Measurements from ENCODE around the gene C2CD4A. TPM values are rescaled to one million over a fixed set of nuclear protein-coding genes. Genes with fewer than 3 reads are reported as not detected.

Gene C2CD4A
- total and polyA plus RNA-seq, 2 of the 4 experiments (the other 2 are of a cell fraction), result not detected

DNA sequence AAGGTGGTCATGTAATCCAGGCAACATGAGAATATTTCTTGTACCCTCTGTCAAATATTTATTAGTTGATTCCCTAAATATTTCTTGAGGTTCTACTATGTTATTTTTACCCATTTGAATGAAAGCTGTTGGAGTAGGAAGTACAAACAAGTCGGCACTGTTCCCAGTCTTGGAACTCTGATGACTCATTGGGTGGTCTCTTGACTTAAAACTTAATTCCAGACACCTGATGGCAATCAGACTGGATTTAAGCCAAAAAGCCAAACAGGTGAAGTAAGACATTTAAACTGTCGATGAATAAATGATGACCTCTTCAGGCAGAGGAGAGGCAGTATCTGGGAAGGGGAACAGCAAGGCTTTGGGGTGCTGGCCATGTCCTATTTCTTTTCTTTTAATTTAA is 22.8 kb downstream of the C2CD4A start:
- DNase-seq (no peak), ATAC-seq (ENCODE audit: low read depth) (no peak)

More for the DNA sequence above, 22.8 kb downstream of the C2CD4A start:
- Histone ChIP-seq H3K18ac (ENCODE audit: low read depth, low read length) (no peak overlapping the region), H2BK20ac (ENCODE audit: low read depth, low read length) (no peak overlapping the region), H3K23ac (ENCODE audit: low read depth, low read length) (no peak overlapping the region), H3K79me1 (ENCODE audit: low read depth in 1 of 2, low read length in 2 of 2) (no peaks in the 10 kb centered on the region), H3K4ac (ENCODE audit: low read depth, low read length) (no peak overlapping the region), H3K9me1 (ENCODE audit: insufficient read depth, low read length) (no peaks in the 10 kb centered on the region), H3K27ac (ENCODE audit: insufficient read depth, low read length) (no peak overlapping the region), H3K56ac (ENCODE audit: extremely low read depth, insufficient read depth, low read length) (no peak overlapping the region), H3K4me1 (ENCODE audit: control insufficient read depth, insufficient read depth, low read length) (no peaks in the 10 kb centered on the region), H3K27me3 (ENCODE audit: control insufficient read depth, insufficient read depth, low read length) (peaks cover 2% of the 10 kb centered on the region; the same call in 1 of the 2 replicates), H4K91ac (ENCODE audit: insufficient read depth, low read depth, low read length) (no peak overlapping the region), H2AK5ac (ENCODE audit: low read depth, low read length) (no peak overlapping the region), H3K14ac (replicated peaks; ENCODE audit: low read depth, low read length) (no peak overlapping the region), H4K20me1 (ENCODE audit: insufficient read depth, low read length) (no peaks in the 10 kb centered on the region), H2BK120ac (ENCODE audit: low read depth, low read length) (no peak overlapping the region), H2BK15ac (ENCODE audit: low read depth, low read length) (no peak overlapping the region), H4K5ac (ENCODE audit: low read depth, low read length) (no peak overlapping the region), H2BK5ac (ENCODE audit: low read depth, low read length, poor library complexity, severe bottlenecking) (no peak overlapping the region), H3K9me3 (ENCODE audit: control insufficient read depth, insufficient read depth, low read length) (no peaks in the 10 kb centered on the region), H3K9ac (ENCODE audit: low read depth, low read length) (no peak overlapping the region), H2AK9ac (replicated peaks; ENCODE audit: low read depth, low read length, poor library complexity) (no peak overlapping the region), H2AFZ (replicated peaks; ENCODE audit: low read length, poor library complexity) (no peak overlapping the region), H3K4me2 (ENCODE audit: low read depth, low read length) (no peak overlapping the region), H4K8ac (ENCODE audit: low read depth in 2 of 2, low read length in 2 of 2) (no peak overlapping the region), H3K36me3 (ENCODE audit: control insufficient read depth, insufficient read depth, low read length) (no peaks in the 10 kb centered on the region), H3K4me3 (ENCODE audit: insufficient read depth, low read depth, low read length) (no peak overlapping the region)
- intact Hi-C loops (cut with micrococcal nuclease) (no loop called here), dilution Hi-C loops (cut with HindIII; ENCODE audit: low sequenced_read_pairs, unreplicated experiment) (no loop called here), in situ Hi-C loops (cut with MboI; ENCODE audit: low sequenced_read_pairs) (no loop called here)
- ChIA-PET CTCF (no interaction called here), POLR2A (ENCODE audit: unreplicated experiment) (no interaction called here)
- TF ChIP-seq RCOR1 (IDR thresholded peaks at IDR 0.05; ENCODE audit: insufficient replicate concordance, low read length), result no peak
- TF ChIP-seq MAFK (IDR thresholded peaks at IDR 0.05; ENCODE audit: low read depth, low read length), result no peak
- BruUV-seq (replicated peaks), result no TSS peak
- WGBS, 2 experiments (ENCODE audit: extremely low coverage in 2 of 2, insufficient read length in 1 of 2), result no CpG with 5 or more reads among the region's 2 CpGs

Measured in IMR-90 (cell line).